ENCODE data around the gene ZNF286A.
"Not testable (repeated sequence)": the region's sequence is repeated elsewhere in the genome, so short reads cannot be mapped to it uniquely, and the experiment has no call there.

ZNF286A gene

GRCh38 chr17:15699937-15700336 lies 385 bp downstream of the ZNF286A start:
- not testable (repeated sequence) for DNase-seq (ENCODE audit: low read depth in 2 of 2)

- not testable (repeated sequence) for DNase-seq (ENCODE audit: low read depth in 2 of 2)
Observed at GRCh38 chr17:15704239-15704638, 4.7 kb downstream of the ZNF286A start.

- DNase-seq (ENCODE audit: low read depth in 2 of 2): not testable (repeated sequence)
Observed at GRCh38 chr17:15704813-15705212, 5.3 kb downstream of the ZNF286A start.

- not testable (repeated sequence) for DNase-seq (ENCODE audit: low read depth in 2 of 2)
Observed at GRCh38 chr17:15708879-15709278, 9.3 kb downstream of the ZNF286A start.

GRCh38 chr17:15716601-15717563 lies 17.3 kb downstream of the ZNF286A start:
- not testable (repeated sequence) for DNase-seq (ENCODE audit: low read depth in 2 of 2)

GRCh38 chr17:15730535-15730934 lies 31.0 kb downstream of the ZNF286A start:
- DNase-seq (ENCODE audit: low read depth in 2 of 2): not testable (repeated sequence)

- not testable (repeated sequence) for DNase-seq (ENCODE audit: low read depth in 2 of 2)
Observed at GRCh38 chr17:15731900-15732299, 32.3 kb downstream of the ZNF286A start, which contains the start of gene TBC1D26. Gene TBC1D26 (plus strand): TSS chr17:15732283. CDS start chr17:15735349, 3,066 bp downstream.

GRCh38 chr17:15733174-15733789 lies 33.7 kb downstream of the ZNF286A start:
- DNase-seq (ENCODE audit: low read depth in 2 of 2): not testable (repeated sequence)

- DNase-seq (ENCODE audit: low read depth in 2 of 2): not testable (repeated sequence)
Observed at GRCh38 chr17:15736578-15736977, 37.0 kb downstream of the ZNF286A start.

- no peak for DNase-seq (ENCODE audit: low read depth in 2 of 2)
Observed at GRCh38 chr17:15738066-15738465, 38.5 kb downstream of the ZNF286A start.

- DNase-seq (ENCODE audit: low read depth in 2 of 2): not testable (repeated sequence)
Observed at GRCh38 chr17:15739259-15739658, 39.7 kb downstream of the ZNF286A start.

- DNase-seq (ENCODE audit: low read depth in 2 of 2): not testable (repeated sequence)
Observed at GRCh38 chr17:15740041-15740440, 40.5 kb downstream of the ZNF286A start.

GRCh38 chr17:15740570-15741120 lies 41.1 kb downstream of the ZNF286A start:
- no peak for DNase-seq (ENCODE audit: low read depth in 2 of 2)

- DNase-seq (ENCODE audit: low read depth in 2 of 2): no peak
Observed at GRCh38 chr17:15741624-15742023, 42.1 kb downstream of the ZNF286A start.

GRCh38 chr17:15742051-15742795 lies 42.7 kb downstream of the ZNF286A start:
- no peak for DNase-seq (ENCODE audit: low read depth in 2 of 2)

- no peak for DNase-seq (ENCODE audit: low read depth in 2 of 2)
Observed at GRCh38 chr17:15742921-15743320, 43.4 kb downstream of the ZNF286A start.

- no peak for DNase-seq (ENCODE audit: low read depth in 2 of 2)
Observed at GRCh38 chr17:15744074-15744676, 44.6 kb downstream of the ZNF286A start.

GRCh38 chr17:15744885-15745284 lies 45.3 kb downstream of the ZNF286A start:
- no peak for DNase-seq (ENCODE audit: low read depth in 2 of 2)

- DNase-seq (ENCODE audit: low read depth in 2 of 2): not testable (repeated sequence)
Observed at GRCh38 chr17:15749403-15749802, 49.9 kb downstream of the ZNF286A start.

- DNase-seq (ENCODE audit: low read depth in 2 of 2): not testable (repeated sequence)
Observed at GRCh38 chr17:15768865-15769533, 69.4 kb downstream of the ZNF286A start.

All from stimulated activated CD4-positive, alpha-beta T cell treated with anti-CD3 and anti-CD28 coated beads, Interleukin-1b, Interleukin-23, amount 100 ng/mL, for 1 hour (primary cell).